Upper lobe of right lung (tissue), 1 donor: ENCODE data around the gene RGPD6. TPM values are rescaled to one million over a fixed set of nuclear protein-coding genes. Genes with fewer than 3 reads are reported as not detected.
"Not testable (repeated sequence)": the region's sequence is repeated elsewhere in the genome, so short reads cannot be mapped to it uniquely, and the experiment has no call there.

Experiments
- ATAC-seq: fragments of 200-7000 bp; cut with Tn5 transposase; one replicate; pipeline ENCODE4 v1.9.1; 2020; ENCODE audit warnings: mild to moderate bottlenecking, moderate library complexity
- DNase-seq: peaks from one replicate; pipeline ENCODE4 v3.0.0-alpha.2; 2020
- H3K27ac ChIP-seq: fragments of 200-600 bp; one replicate; pipeline ENCODE4 v1.8.0; 2022
- H3K27me3 ChIP-seq: fragments of 200-600 bp; one replicate; pipeline ENCODE4 v1.8.0; 2022; ENCODE audit warnings: mild to moderate bottlenecking
- H3K36me3 ChIP-seq: fragments of 200-600 bp; one replicate; pipeline ENCODE4 v1.8.0; 2022
- H3K4me1 ChIP-seq: fragments of 200-600 bp; one replicate; pipeline ENCODE4 v1.8.0; 2022
- H3K4me3 ChIP-seq: fragments of 200-600 bp; one replicate; pipeline ENCODE4 v1.8.0; 2022; ENCODE audit warnings: mild to moderate bottlenecking
- H3K9me3 ChIP-seq: fragments of 200-600 bp; one replicate; pipeline ENCODE4 v1.8.0; 2022
- intact Hi-C: fragments of 100-400 bp; cut with DNase I; formaldehyde crosslinking; loops from one replicate; pipeline ENCODE4 v1.11.0; 2022
- total RNA-seq: library from RNA; stranded (reverse); fragmentation: NEBNext Ultra II Directional; extraction: Animal tissue kit (Norgen Biotek cat#: 25700); gene quantifications from one replicate; pipeline ENCODE4 v1.2.1, GENCODE V29; 2021
- donor health status: DM: no; HTN: yes; CAD: no; lungs with severe emphysema.

RGPD6 gene
- total RNA-seq, 1 donor from 2014 or later: 15.1 TPM

GRCh38 chr2:110472171-110473058, 104.6 kb downstream of the RGPD6 start, which contains the start of gene LIMS4:
Gene LIMS4 (minus strand): TSS chr2:110472816. CDS start chr2:110472778, 38 bp downstream.
- H3K27me3 ChIP-seq, H3K9me3 ChIP-seq, intact Hi-C loops, H3K27ac ChIP-seq, DNase-seq, H3K4me1 ChIP-seq, H3K36me3 ChIP-seq, H3K4me3 ChIP-seq: not testable (repeated sequence)
- peak; percentile 55 for ATAC-seq

- DNase-seq, ATAC-seq, H3K9me3 ChIP-seq, H3K27ac ChIP-seq, H3K27me3 ChIP-seq, H3K36me3 ChIP-seq, intact Hi-C loops, H3K4me1 ChIP-seq, H3K4me3 ChIP-seq: not testable (repeated sequence)
These were observed 108.1 kb downstream of the RGPD6 start for GRCh38 chr2:110468921-110469320.

GRCh38 chr2:110465312-110465711, 111.7 kb downstream of the RGPD6 start:
- H3K27ac ChIP-seq, H3K36me3 ChIP-seq, H3K4me1 ChIP-seq, H3K27me3 ChIP-seq, intact Hi-C loops, DNase-seq, H3K4me3 ChIP-seq, H3K9me3 ChIP-seq: not testable (repeated sequence)
- peak; percentile 36 for ATAC-seq

Other genes with a start within 250 kb of the RGPD6 start
- 2.1 TPM for gene LIMS4, start 104.4 kb downstream of the RGPD6 start, total RNA-seq
- 2.4 TPM for gene BUB1, start 100.8 kb upstream of the RGPD6 start, total RNA-seq
- gene ACOXL, start 155.4 kb upstream of the RGPD6 start, total RNA-seq: 47.5 TPM